K562 (cell line): Measurements from ENCODE around the gene CCDC28B. TPM values are rescaled to one million over a fixed set of nuclear protein-coding genes. Genes with fewer than 3 reads are reported as not detected.

Source experiments
- CCNT2 ChIP-seq: IDR thresholded peaks from 2 replicates; pipeline ENCODE4 v1.6.1; 2011; ENCODE audit warnings: borderline replicate concordance, low read depth, mild to moderate bottlenecking, moderate library complexity, mixed read lengths, low read length; ENCODE audit not compliant: insufficient read length; ENCODE audit errors: extremely low read depth
- FOXK2 ChIP-seq, 2 experiments: fragments of 450-650 bp; IDR thresholded peaks in 1 of 2; conservative IDR thresholded peaks in 1 of 2; 2 replicates each; pipeline ENCODE4 v1.6.1; 2016; ENCODE audit warnings: low read depth in 2 of 2, mild to moderate bottlenecking in 1 of 2
- GATAD2A ChIP-seq: fragments of 450-650 bp; IDR thresholded peaks from 2 replicates; pipeline ENCODE4 v1.6.1; 2017
- NRF1 ChIP-seq, 2 experiments: fragments of 450-650 bp; IDR thresholded peaks in 1 of 2; conservative IDR thresholded peaks in 1 of 2; 2 replicates each; pipeline ENCODE4 v1.6.1; 2014; ENCODE audit warnings: mild to moderate bottlenecking in 2 of 2
- PHB2 ChIP-seq: fragments of 450-650 bp; IDR thresholded peaks from 2 replicates; pipeline ENCODE4 v1.6.1; 2017; ENCODE audit warnings: low read depth
- PHTF2 ChIP-seq: fragments of 250-450 bp; sonication (Bioruptor Pico); IDR thresholded peaks from 2 replicates; pipeline ENCODE4 v1.5.0; 2021; ENCODE audit warnings: mild to moderate bottlenecking
- RBFOX2 ChIP-seq: fragments of 200-400 bp; formaldehyde crosslinking; IDR thresholded peaks from 2 replicates; pipeline ENCODE4 v1.6.1; 2017; ENCODE audit warnings: low read depth, mild to moderate bottlenecking, low read length, moderate library complexity
- RBM22 ChIP-seq: fragments of 200-400 bp; formaldehyde crosslinking; IDR thresholded peaks from 2 replicates; pipeline ENCODE4 v1.6.1; 2018; ENCODE audit warnings: low read length, low read depth; ENCODE audit not compliant: poor library complexity, severe bottlenecking
- SETDB1 ChIP-seq: IDR thresholded peaks from one replicate; pipeline ENCODE4 v1.6.1; 2012; ENCODE audit warnings: low read length, control low read depth, inconsistent platforms
- XRCC5 ChIP-seq: fragments of 200-400 bp; formaldehyde crosslinking; IDR thresholded peaks from 2 replicates; pipeline ENCODE4 v1.6.1; 2017; ENCODE audit warnings: low read depth, mild to moderate bottlenecking, low read length
- ZBTB17 ChIP-seq: fragments of 450-650 bp; formaldehyde crosslinking; IDR thresholded peaks from 2 replicates; pipeline ENCODE4 v1.4.0; 2020; ENCODE audit warnings: mild to moderate bottlenecking
- ZNF445 ChIP-seq: fragments of 250-450 bp; sonication (Bioruptor Pico); IDR thresholded peaks from 2 replicates; pipeline ENCODE4 v1.4.0; 2020; ENCODE audit warnings: low read depth, mild to moderate bottlenecking, moderate library complexity
- polyA plus RNA-seq, 8 experiments: library from polyadenylated mRNA; depleted of rRNA in 4 of 8; stranded (reverse) in 5 of 8; unstranded in 3 of 8; fragments of >200 nt; fragmentation: Nextera tagmentation in 2 of 8; fragmentation: Illumina TruSeq in 1 of 8; extraction: Ambion mirVana in 2 of 8; extraction: Trizol in 1 of 8; gene quantifications; 2 replicates each; pipeline versions ENCODE4 v1.2.1 to v1.2.3, GENCODE V29; 2011 to 2014; ENCODE audit warnings: inconsistent platforms in 1 of 8, missing spikeins in 1 of 8
- total RNA-seq, 7 experiments: library from RNA; depleted of rRNA in 6 of 7; stranded (reverse); fragments of >200 nt in 6 of 7; fragmentation: Illumina TruSeq in 2 of 7; extraction: Trizol in 2 of 7; gene quantifications; 2 replicates each; pipeline versions ENCODE4 v1.2.1 to v1.2.3, GENCODE V29; 2011 to 2021; ENCODE audit warnings: low replicate concordance in 1 of 7
- TF ChIP-seq, protein P1 (sequence below), 2 experiments: IDR thresholded peaks in 1 of 2; conservative IDR thresholded peaks in 1 of 2; 2 replicates each; pipeline ENCODE4 v1.6.1; 2016; ENCODE audit warnings: low read depth in 2 of 2, mild to moderate bottlenecking in 1 of 2, missing compliant biosample characterization in 1 of 2, missing genetic modification characterization in 1 of 2, moderate library complexity in 1 of 2
- TF ChIP-seq, protein P2 (sequence below): sonication (generic); formaldehyde crosslinking; IDR thresholded peaks from 2 replicates; pipeline ENCODE4 v1.9.0; 2022; ENCODE audit warnings: mild to moderate bottlenecking, missing genetic modification reagents
- TF ChIP-seq, protein P3 (sequence below): fragments of 450-650 bp; IDR thresholded peaks from 2 replicates; pipeline ENCODE4 v1.6.1; 2014; ENCODE audit warnings: low read depth, mild to moderate bottlenecking, moderate library complexity, borderline replicate concordance
- TF ChIP-seq, protein P4 (sequence below): fragments of 450-650 bp; IDR thresholded peaks from 2 replicates; pipeline ENCODE4 v1.6.1; 2016
- TF ChIP-seq, protein P5 (sequence below), 3 experiments: fragments of 200-800 bp in 1 of 3; sonication (Bioruptor generic) in 1 of 3; sonication (generic) in 1 of 3; formaldehyde crosslinking in 1 of 3; IDR thresholded peaks; 2 replicates each; pipeline versions ENCODE4 v1.6.1 to v1.8.0; 2016 to 2022; ENCODE audit warnings: mild to moderate bottlenecking in 2 of 3, missing compliant biosample characterization in 2 of 3, missing genetic modification characterization in 2 of 3, missing genetic modification reagents in 1 of 3

The CCDC28B gene
- total and polyA plus RNA-seq, 9 of the 15 experiments (the other 6 are each of a cell fraction or from before 2014, with no cell fraction given), result 5.7 to 54.5 (median 31.7) TPM

DNA sequence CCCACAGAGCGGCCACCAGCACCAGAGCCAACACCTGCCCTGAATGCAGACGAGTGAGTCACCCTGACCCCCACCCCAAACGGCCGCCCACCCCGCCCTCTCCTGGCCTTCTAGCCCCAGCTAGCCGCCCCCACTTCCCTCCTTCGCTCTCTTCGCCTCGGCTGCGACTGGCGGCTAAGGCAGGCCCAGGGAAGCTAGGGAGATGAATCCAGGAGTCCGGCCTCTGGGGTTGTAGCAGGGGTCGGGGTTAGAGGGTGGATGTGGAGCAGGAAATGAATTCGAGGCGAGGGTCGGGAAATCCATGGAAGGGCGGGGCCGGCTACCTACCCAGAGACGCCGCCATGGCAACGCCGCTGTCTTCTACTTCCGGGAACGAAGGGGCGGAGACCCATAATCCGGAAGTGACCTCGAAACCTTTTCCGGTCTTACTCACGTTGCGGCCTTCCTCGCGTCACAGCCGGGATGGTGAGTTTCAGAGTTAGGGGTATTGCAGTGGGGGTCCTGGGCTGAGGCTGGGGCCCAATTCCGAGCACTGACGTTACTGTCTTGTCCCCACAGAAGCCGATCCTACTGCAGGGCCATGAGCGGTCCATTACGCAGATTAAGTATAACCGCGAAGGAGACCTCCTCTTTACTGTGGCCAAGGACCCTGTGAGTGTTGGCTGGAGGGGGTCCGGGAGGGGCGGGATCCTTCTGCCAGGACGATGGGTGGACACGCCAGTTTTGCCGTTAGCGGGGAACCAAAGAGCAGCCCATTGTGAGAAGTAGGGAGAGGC, 21.8 kb downstream of the CCDC28B start, which contains the start of the genes EIF3I and TMEM234 (continued):
- TF ChIP-seq, protein P1, sequence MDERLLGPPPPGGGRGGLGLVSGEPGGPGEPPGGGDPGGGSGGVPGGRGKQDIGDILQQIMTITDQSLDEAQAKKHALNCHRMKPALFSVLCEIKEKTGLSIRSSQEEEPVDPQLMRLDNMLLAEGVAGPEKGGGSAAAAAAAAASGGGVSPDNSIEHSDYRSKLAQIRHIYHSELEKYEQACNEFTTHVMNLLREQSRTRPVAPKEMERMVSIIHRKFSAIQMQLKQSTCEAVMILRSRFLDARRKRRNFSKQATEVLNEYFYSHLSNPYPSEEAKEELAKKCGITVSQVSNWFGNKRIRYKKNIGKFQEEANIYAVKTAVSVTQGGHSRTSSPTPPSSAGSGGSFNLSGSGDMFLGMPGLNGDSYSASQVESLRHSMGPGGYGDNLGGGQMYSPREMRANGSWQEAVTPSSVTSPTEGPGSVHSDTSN (CRISPR knock-in tag; IDR thresholded peaks at IDR 0.05; ENCODE audit: low read depth), result peak; percentile 13; the same call in 1 of the 2 replicates
- TF ChIP-seq, protein P1 (tag; conservative IDR thresholded peaks at IDR 0.05; ENCODE audit: low read depth), result no peak
- TF ChIP-seq PHB2 (no peak), ZBTB17 (CRISPR knock-in tag) (0 out of 2 replicates have a peak, but pooled peaks have one; percentile 8), PHTF2 (CRISPR knock-in tag) (no peak), GATAD2A (no peak), ZNF445 (no peak), NRF1 (conservative IDR thresholded peaks at IDR 0.05 in 1 of 2, IDR thresholded peaks at IDR 0.05 in 1 of 2) (peak in 1 of 2 experiments; percentile 35; a peak in 1 of 4 replicates), XRCC5 (no peak), CCNT2 (no peak), FOXK2 (conservative IDR thresholded peaks at IDR 0.05 in 1 of 2, IDR thresholded peaks at IDR 0.05 in 1 of 2; ENCODE audit: low read depth in 2 of 2) (peak; percentile 24 to 78; a peak in 2 of 4 replicates), SETDB1 (no peak), RBFOX2 (peak; percentile 94), RBM22 (peak; percentile 85)
- TF ChIP-seq, protein P2, sequence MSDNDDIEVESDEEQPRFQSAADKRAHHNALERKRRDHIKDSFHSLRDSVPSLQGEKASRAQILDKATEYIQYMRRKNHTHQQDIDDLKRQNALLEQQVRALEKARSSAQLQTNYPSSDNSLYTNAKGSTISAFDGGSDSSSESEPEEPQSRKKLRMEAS, result no peak
- TF ChIP-seq, protein P3, sequence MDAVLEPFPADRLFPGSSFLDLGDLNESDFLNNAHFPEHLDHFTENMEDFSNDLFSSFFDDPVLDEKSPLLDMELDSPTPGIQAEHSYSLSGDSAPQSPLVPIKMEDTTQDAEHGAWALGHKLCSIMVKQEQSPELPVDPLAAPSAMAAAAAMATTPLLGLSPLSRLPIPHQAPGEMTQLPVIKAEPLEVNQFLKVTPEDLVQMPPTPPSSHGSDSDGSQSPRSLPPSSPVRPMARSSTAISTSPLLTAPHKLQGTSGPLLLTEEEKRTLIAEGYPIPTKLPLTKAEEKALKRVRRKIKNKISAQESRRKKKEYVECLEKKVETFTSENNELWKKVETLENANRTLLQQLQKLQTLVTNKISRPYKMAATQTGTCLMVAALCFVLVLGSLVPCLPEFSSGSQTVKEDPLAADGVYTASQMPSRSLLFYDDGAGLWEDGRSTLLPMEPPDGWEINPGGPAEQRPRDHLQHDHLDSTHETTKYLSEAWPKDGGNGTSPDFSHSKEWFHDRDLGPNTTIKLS, result peak; percentile 54; the same call in 1 of the 2 replicates
- TF ChIP-seq, protein P4, sequence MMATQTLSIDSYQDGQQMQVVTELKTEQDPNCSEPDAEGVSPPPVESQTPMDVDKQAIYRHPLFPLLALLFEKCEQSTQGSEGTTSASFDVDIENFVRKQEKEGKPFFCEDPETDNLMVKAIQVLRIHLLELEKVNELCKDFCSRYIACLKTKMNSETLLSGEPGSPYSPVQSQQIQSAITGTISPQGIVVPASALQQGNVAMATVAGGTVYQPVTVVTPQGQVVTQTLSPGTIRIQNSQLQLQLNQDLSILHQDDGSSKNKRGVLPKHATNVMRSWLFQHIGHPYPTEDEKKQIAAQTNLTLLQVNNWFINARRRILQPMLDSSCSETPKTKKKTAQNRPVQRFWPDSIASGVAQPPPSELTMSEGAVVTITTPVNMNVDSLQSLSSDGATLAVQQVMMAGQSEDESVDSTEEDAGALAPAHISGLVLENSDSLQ, result 0 out of 2 replicates have a peak, but pooled peaks have one; percentile 55
- TF ChIP-seq, protein P5, sequence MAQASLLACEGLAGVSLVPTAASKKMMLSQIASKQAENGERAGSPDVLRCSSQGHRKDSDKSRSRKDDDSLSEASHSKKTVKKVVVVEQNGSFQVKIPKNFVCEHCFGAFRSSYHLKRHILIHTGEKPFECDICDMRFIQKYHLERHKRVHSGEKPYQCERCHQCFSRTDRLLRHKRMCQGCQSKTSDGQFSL (CRISPR knock-in tag; IDR thresholded peaks at IDR 0.05), result no peak
- TF ChIP-seq, protein P5 (tag; IDR thresholded peaks at IDR 0.05), result no peak
